Measurements from ENCODE around the gene NCOA7. TPM values are rescaled to one million over a fixed set of nuclear protein-coding genes. Genes with fewer than 3 reads are reported as not detected.

The NCOA7 gene
- total and polyA plus RNA-seq, 2 of the 8 experiments (the other 6 are each of a cell fraction or from before 2014, with no cell fraction given), result 2.6 to 10.7 TPM

DNA sequence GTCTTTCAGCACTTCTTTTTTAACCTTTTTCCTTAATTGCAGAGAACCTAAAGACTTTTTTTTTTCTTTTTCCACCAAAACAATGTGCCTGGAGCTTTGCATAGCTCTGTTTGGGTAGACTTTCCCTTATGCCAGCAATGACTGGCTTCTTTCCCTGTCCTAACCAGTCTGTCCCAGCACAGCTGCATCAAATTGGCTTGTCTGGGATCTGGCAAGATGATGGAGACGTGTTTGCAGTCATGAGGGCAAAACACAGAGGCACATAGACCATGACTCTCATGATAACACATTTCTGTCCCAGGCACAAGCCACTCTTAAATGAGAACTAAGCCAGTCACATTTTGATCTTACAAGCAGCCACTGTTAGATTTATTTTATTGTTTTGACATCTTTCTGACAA is 24.8 kb upstream of the NCOA7 start:
- H3K27ac ChIP-seq (ENCODE audit: low read depth, low read length), result no peak overlapping the region
- no peak overlapping the region for H4K8ac ChIP-seq (ENCODE audit: extremely low read depth, insufficient read depth, low read length)
- TF ChIP-seq RXRA (IDR thresholded peaks at IDR 0.05; ENCODE audit: insufficient read depth, low read depth, low read length) (no peak), TCF12 (IDR thresholded peaks at IDR 0.05; ENCODE audit: low read depth, low read length) (no peak), BRCA1 (IDR thresholded peaks at IDR 0.05; ENCODE audit: low read depth, low read length) (no peak), GTF2F1 (IDR thresholded peaks at IDR 0.05; ENCODE audit: borderline replicate concordance, low read depth, low read length) (no peak)
- H4K91ac ChIP-seq (replicated peaks; ENCODE audit: insufficient read length, low read length), result no peak overlapping the region
- no peaks in the 10 kb centered on the region for H3K4me1 ChIP-seq (replicated peaks in 1 of 4; ENCODE audit: control insufficient read depth in 3 of 4, insufficient read depth in 4 of 4, low read length in 3 of 4)
- H3K23me2 ChIP-seq (ENCODE audit: low read depth, low read length), result no peaks in the 10 kb centered on the region
- no peak overlapping the region for H3K56ac ChIP-seq (replicated peaks; ENCODE audit: insufficient read length, low read depth, low read length)
- FAIRE-seq (no peak), DNase-seq (ENCODE audit: low read depth in 1 of 2, low spot score in 2 of 2) (no peak)
- POLR2A ChIA-PET (ENCODE audit: partially characterized antibody), result interaction anchor here (0.6 to 2.4 kb wide), 4 partner anchors 16 to 452 kb away, joined by 3 to 6 read pairs (median 4); no protein-coding TSS in a partner anchor
- no peak overlapping the region for H3K18ac ChIP-seq (ENCODE audit: extremely low read depth, low read length)
- no peak overlapping the region for H3K4me3 ChIP-seq (ENCODE audit: extremely low read depth in 1 of 4, insufficient read depth in 2 of 4, low read depth in 3 of 4, low read length in 4 of 4)
- H2BK20ac ChIP-seq (ENCODE audit: low read length), result no peak overlapping the region
- no peaks in the 10 kb centered on the region for H4K20me1 ChIP-seq (replicated peaks in 1 of 2; ENCODE audit: control insufficient read depth in 1 of 2, insufficient read depth in 2 of 2, low read length in 2 of 2)
- no peak overlapping the region for H2BK120ac ChIP-seq (replicated peaks; ENCODE audit: low read depth, low read length)
- H4K5ac ChIP-seq (ENCODE audit: insufficient read length, low read depth, low read length), result no peak overlapping the region
- H3K14ac ChIP-seq (ENCODE audit: insufficient read length), result no peak overlapping the region
- H3K9me3 ChIP-seq (ENCODE audit: insufficient read depth in 2 of 2, low read depth in 1 of 2, low read length in 1 of 2), result peaks cover 0 to 6% of the 10 kb centered on the region in 2 experiments; a peak in 1 of 4 replicates
- H2BK5ac ChIP-seq (ENCODE audit: low read depth, low read length), result no peak overlapping the region
- CTCF ChIA-PET (ENCODE audit: partially characterized antibody), result interaction anchor here (0.6 to 7.0 kb wide), 4 partner anchors 13 to 453 kb away, joined by 3 to 120 read pairs (median 4); no protein-coding TSS in a partner anchor
- H2AFZ ChIP-seq (ENCODE audit: low read length), result no peak overlapping the region
- H3K79me2 ChIP-seq (ENCODE audit: control insufficient read depth in 1 of 2, insufficient read depth in 2 of 2, low read length in 2 of 2), result no peaks in the 10 kb centered on the region
- no peaks in the 10 kb centered on the region for H3K79me1 ChIP-seq (ENCODE audit: low read depth, low read length)
- no peak overlapping the region for H3K9ac ChIP-seq (replicated peaks in 1 of 4; ENCODE audit: extremely low read depth in 1 of 4, low read depth in 3 of 4, low read length in 3 of 4)
- no peaks in the 10 kb centered on the region for H3K27me3 ChIP-seq (replicated peaks in 1 of 4; ENCODE audit: control insufficient read depth in 3 of 4, extremely low read depth in 1 of 4, insufficient read depth in 3 of 4, low read length in 3 of 4)
- no peak overlapping the region for H2BK12ac ChIP-seq (ENCODE audit: low read depth, low read length)
- H3K36me3 ChIP-seq (ENCODE audit: control insufficient read depth in 2 of 4, insufficient read depth in 4 of 4, low read length in 3 of 4), result peaks cover 0 to 2% (median 0%) of the 10 kb centered on the region in 4 experiments; a peak in 1 of 8 replicates
- H3K23ac ChIP-seq (ENCODE audit: insufficient read length), result no peak overlapping the region
- 83% methylated on average over 1 of the region's 1 CpG; no CpG with 5 or more reads in 1 of the 2 experiments for WGBS, 2 experiments (ENCODE audit: extremely low coverage in 1 of 2, insufficient coverage in 1 of 2, insufficient read length in 1 of 2, insufficient replicate concordance in 2 of 2, low coverage in 1 of 2, low lambda C conversion rate in 2 of 2, missing lambda C conversion rate in 1 of 2)
- H2BK15ac ChIP-seq (ENCODE audit: low read length), result no peak overlapping the region
- H3K4me2 ChIP-seq (ENCODE audit: insufficient read depth in 1 of 2, low read depth in 2 of 2, low read length in 2 of 2), result no peak overlapping the region
- no peak overlapping the region; the same call in 1 of the 2 replicates for H2AK5ac ChIP-seq (ENCODE audit: low read depth, low read length)
- H3K4ac ChIP-seq (replicated peaks; ENCODE audit: insufficient read length, low read depth, low read length), result no peak overlapping the region
